Neural progenitor cell (in vitro differentiated cells): ENCODE measurements around the gene OPN1MW3.
"Not testable (repeated sequence)": the region's sequence is repeated elsewhere in the genome, so short reads cannot be mapped to it uniquely, and the experiment has no call there.

ENCODE experiments used
- CTCF ChIP-seq: fragments of 200-600 bp; sonication (generic); IDR thresholded peaks from 2 replicates; pipeline ENCODE4 v1.5.1; 2017; ENCODE audit warnings: antibody characterized with exemption, mild to moderate bottlenecking
- EZH2 ChIP-seq: fragments of 200-600 bp; sonication (generic); IDR thresholded peaks from 2 replicates; pipeline ENCODE4 v1.6.1; 2017; ENCODE audit warnings: antibody characterized with exemption, mild to moderate bottlenecking, moderate library complexity
- EZH2phosphoT487 ChIP-seq: fragments of 200-600 bp; sonication (generic); IDR thresholded peaks from 2 replicates; pipeline ENCODE4 v1.6.1; 2017; ENCODE audit warnings: antibody characterized with exemption

- TF ChIP-seq CTCF, EZH2, EZH2phosphoT487: not testable (repeated sequence)
Measured at GRCh38 chrX:154269245-154269644, 11.9 kb downstream of the OPN1MW3 start.
